Measurements from ENCODE around the gene WWP2.
"Not testable (repeated sequence)": the region's sequence is repeated elsewhere in the genome, so short reads cannot be mapped to it uniquely, and the experiment has no call there.

GRCh38 chr16:69965661-69966054, 203.5 kb downstream of the WWP2 start:
- TF ChIP-seq CTCF, POLR2A (IDR thresholded peaks at IDR 0.05): not testable (repeated sequence)
